HepG2 (cell line): ENCODE data around the gene IFNG. TPM values are rescaled to one million over a fixed set of nuclear protein-coding genes. Genes with fewer than 3 reads are reported as not detected.

ENCODE experiments used
- ATAC-seq: fragments of 200-7000 bp; cut with Tn5 transposase; 3 replicates; pipeline ENCODE4 v1.9.1; 2020; ENCODE audit warnings: mild to moderate bottlenecking, moderate library complexity
- BruUV-seq: library from RNA; stranded (reverse); fragments of 400-500 nt; replicated peaks from 2 replicates; lab custom pipeline; 2021; lab: Mats Ljungman, UMichigan
- CTCF ChIA-PET: fragments of 300-600 bp; formaldehyde crosslinking; extraction: SDS; loops from one replicate; lab custom pipeline; 2021; ENCODE audit warnings: low total read pairs, inconsistent platforms, low intra/inter-chr PET ratio; lab: Yijun Ruan, JAX
- POLR2A ChIA-PET: fragments of 350-600 bp; sonication (Branson Sonifier 250); formaldehyde crosslinking; loops from one replicate; lab custom pipeline; 2020; ENCODE audit warnings: antibody characterized with exemption, inconsistent platforms; lab: Yijun Ruan, JAX
- DNase-seq: peaks from one replicate; pipeline ENCODE4 v3.0.0-alpha.2; 2015; ENCODE audit warnings: low spot score
- FAIRE-seq: peaks from 3 replicates; lab custom pipeline; 2011; peaks lifted over from hg19 to GRCh38; lab: Jason Lieb, UNC
- H2AFZ ChIP-seq: one replicate; pipeline ENCODE4 v1.6.1; 2011; ENCODE audit warnings: low read length, inconsistent platforms
- H3K27ac ChIP-seq: fragments of 300-600 bp; 3 replicates; pipeline ENCODE4 v1.8.0; 2011; ENCODE audit warnings: mixed run types, mild to moderate bottlenecking, mixed read lengths, low read length, inconsistent platforms; ENCODE audit not compliant: insufficient read depth; ENCODE audit errors: extremely low read length
- H3K27me3 ChIP-seq, 2 experiments: fragments of 200-600 bp in 1 of 2; 2 replicates in 1 of 2; 3 replicates in 1 of 2; pipeline versions ENCODE4 v1.6.0 to v1.8.0; 2011; ENCODE audit warnings: low read length in 2 of 2, mild to moderate bottlenecking in 2 of 2, moderate library complexity in 2 of 2, inconsistent platforms in 1 of 2; ENCODE audit not compliant: insufficient read depth in 2 of 2, control insufficient read depth in 1 of 2
- H3K36me3 ChIP-seq, 2 experiments: fragments of 200-600 bp in 1 of 2; replicated peaks in 1 of 2; 2 replicates in 1 of 2; 3 replicates in 1 of 2; pipeline versions ENCODE4 v1.5.1 to v1.8.0; 2011; ENCODE audit warnings: low read length in 2 of 2, inconsistent platforms in 1 of 2; ENCODE audit not compliant: insufficient read depth in 2 of 2, control insufficient read depth in 1 of 2
- H3K4me1 ChIP-seq: 2 replicates; pipeline ENCODE4 v1.5.1; 2012; ENCODE audit warnings: low read length, inconsistent platforms; ENCODE audit not compliant: insufficient read depth
- H3K4me2 ChIP-seq: 2 replicates; pipeline ENCODE4 v1.6.0; 2011; ENCODE audit warnings: low read depth, low read length, inconsistent platforms
- H3K4me3 ChIP-seq, 3 experiments: fragments of 200-600 bp in 1 of 3; sonication (generic), shearing (Covaris generic) in 1 of 3; replicated peaks in 1 of 3; 2 replicates each; pipeline ENCODE4 v1.5.1; 2011 to 2016; ENCODE audit warnings: low read length in 3 of 3, inconsistent platforms in 2 of 3, low read depth in 2 of 3, mild to moderate bottlenecking in 2 of 3, control low read depth in 1 of 3, mixed read lengths in 1 of 3; ENCODE audit not compliant: insufficient read depth in 1 of 3
- H3K79me2 ChIP-seq: one replicate; pipeline ENCODE4 v1.6.1; 2011; ENCODE audit warnings: low read length, inconsistent platforms; ENCODE audit not compliant: insufficient read depth
- H3K9ac ChIP-seq: 2 replicates; pipeline ENCODE4 v1.6.0; 2011; ENCODE audit warnings: mild to moderate bottlenecking, low read depth, low read length, inconsistent platforms; ENCODE audit not compliant: insufficient read depth
- H3K9me3 ChIP-seq: 2 replicates; pipeline ENCODE4 v1.5.1; 2012; ENCODE audit warnings: mild to moderate bottlenecking, low read length
- H4K20me1 ChIP-seq: 2 replicates; pipeline ENCODE4 v1.6.0; 2011; ENCODE audit warnings: inconsistent platforms, mild to moderate bottlenecking, low read length, moderate library complexity; ENCODE audit not compliant: insufficient read depth
- HDAC6 ChIP-seq: fragments of 200-600 bp; sonication (generic); IDR thresholded peaks from 2 replicates; pipeline ENCODE4 v1.7.0; 2017; ENCODE audit warnings: mild to moderate bottlenecking, antibody characterized with exemption, low read length, low read depth
- MBNL3 ChIP-seq: fragments of 250-450 bp; sonication (Bioruptor Pico); conservative IDR thresholded peaks from 2 replicates; pipeline ENCODE4 v1.8.0; 2022; ENCODE audit warnings: mild to moderate bottlenecking, inconsistent platforms
- ZNF17 ChIP-seq: sonication (generic); formaldehyde crosslinking; IDR thresholded peaks from 2 replicates; pipeline ENCODE4 v1.5.0; 2020; ENCODE audit warnings: mild to moderate bottlenecking, missing genetic modification reagents
- WGBS: methylation state at CpG from one replicate; pipeline ENCODE4 v1.1.6; 2017; ENCODE audit warnings: low lambda C conversion rate; 5-methylcytosine and 5-hydroxymethylcytosine counted together
- in situ Hi-C: cut with HindIII; loops from 2 replicates; pipeline ENCODE4 v1.10.0; 2017; ENCODE audit warnings: low pct_unique_long_range_greater_than_20kb; ENCODE audit not compliant: extremely low pct_ligation_motif_present
- intact Hi-C: fragments of 100-400 bp; cut with micrococcal nuclease; formaldehyde crosslinking; loops from one replicate; pipeline ENCODE4 v1.10.0; 2022; ENCODE audit not compliant: unreplicated experiment
- polyA plus RNA-seq, 8 experiments: library from polyadenylated mRNA; depleted of rRNA in 3 of 8; stranded (reverse) in 7 of 8; unstranded in 1 of 8; fragments of >200 nt; fragmentation: Illumina TruSeq in 4 of 8; extraction: Trizol in 4 of 8; gene quantifications; 2 replicates each; pipeline versions ENCODE4 v1.2.1 to v1.2.3, GENCODE V29; 2011 to 2016; ENCODE audit warnings: low read depth in 4 of 8, missing spikeins in 1 of 8, mixed read lengths in 1 of 8; ENCODE audit not compliant: insufficient read depth in 1 of 8
- total RNA-seq, 5 experiments: library from RNA; depleted of rRNA; stranded (reverse); fragments of >200 nt; fragmentation: Illumina TruSeq; extraction: Trizol; gene quantifications; 2 replicates each; pipeline ENCODE4 v1.2.3, GENCODE V29; 2016; ENCODE audit warnings: low read depth in 1 of 5
- TF ChIP-seq, protein P1 (sequence below): sonication (generic); formaldehyde crosslinking; IDR thresholded peaks from 2 replicates; pipeline ENCODE4 v1.5.1; 2020; ENCODE audit warnings: missing genetic modification reagents, mild to moderate bottlenecking, borderline replicate concordance
- TF ChIP-seq, protein P2 (sequence below): sonication (generic); formaldehyde crosslinking; IDR thresholded peaks from 2 replicates; pipeline ENCODE4 v1.5.0; 2020; ENCODE audit warnings: mild to moderate bottlenecking, missing genetic modification reagents, borderline replicate concordance
- TF ChIP-seq, protein P3 (sequence below): IDR thresholded peaks from 2 replicates; pipeline ENCODE4 v1.6.1; 2012; ENCODE audit warnings: low read length, improper control_type of control experiment

The IFNG gene
- total and polyA plus RNA-seq, 2 of the 13 experiments (the other 11 are each of a cell fraction or from before 2014, with no cell fraction given), result not detected

DNA sequence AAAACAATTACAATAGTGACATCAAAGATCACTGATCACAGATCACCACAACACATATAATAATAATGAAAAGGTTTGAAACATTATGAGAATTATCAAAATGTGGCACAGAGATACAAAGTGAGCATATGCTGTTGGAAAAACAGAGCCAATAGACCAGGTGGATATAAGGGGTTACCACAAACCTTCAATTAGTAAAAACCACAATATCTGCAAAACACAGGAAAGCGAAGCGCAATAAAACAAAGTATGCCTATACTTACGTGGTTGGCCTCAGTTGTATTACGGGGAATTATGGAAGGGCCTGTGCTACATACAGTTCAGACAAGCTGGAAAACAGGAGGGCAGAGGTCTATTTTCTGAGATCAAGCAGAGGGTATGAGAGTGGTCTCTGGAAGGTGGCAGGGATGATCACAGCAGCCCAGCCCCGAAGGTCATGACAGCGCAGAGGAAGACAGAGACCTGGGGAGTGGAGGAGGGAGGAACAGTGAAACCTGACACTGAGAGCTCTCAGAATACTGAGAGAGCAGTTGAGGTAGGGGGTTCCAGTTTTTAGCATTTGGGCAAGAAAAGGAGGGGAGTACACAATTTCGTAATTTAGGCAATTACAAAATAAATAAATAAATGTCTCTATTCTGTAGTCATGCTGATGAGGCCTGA, 41.3 kb downstream of the IFNG start (continued):
- TF ChIP-seq ZNF17 (CRISPR knock-in tag), result no peak

DNA sequence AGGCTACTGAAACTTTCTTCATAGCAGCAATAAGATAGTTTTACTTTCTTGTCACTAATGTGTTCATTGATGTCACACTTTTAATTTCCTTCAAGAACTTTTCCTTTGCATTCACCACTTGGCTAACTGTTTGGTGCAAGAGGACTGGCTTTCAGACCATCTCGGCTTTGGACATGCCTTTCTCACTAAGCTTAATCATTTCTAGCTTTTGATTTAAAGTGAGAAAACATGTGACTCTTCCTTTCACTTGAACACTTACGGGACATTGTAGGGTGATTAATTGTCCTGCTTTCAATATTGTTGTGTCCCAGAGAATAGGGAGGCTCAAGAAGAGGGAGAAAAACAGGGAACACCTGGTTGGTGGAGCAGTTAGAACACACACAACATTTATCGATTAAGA, 41.9 kb downstream of the IFNG start:
- BruUV-seq, result no TSS peak
- ATAC-seq (no peak), FAIRE-seq (no peak), DNase-seq (no peak)
- H3K4me1 ChIP-seq, result no peaks in the 10 kb centered on the region
- in situ Hi-C loops (no loop called here), intact Hi-C loops (no loop called here)
- no peaks in the 10 kb centered on the region for H3K9me3 ChIP-seq
- H3K27me3 ChIP-seq, result no peaks in the 10 kb centered on the region; a peak in 1 of 5 replicates
- H4K20me1 ChIP-seq, result no peaks in the 10 kb centered on the region
- no peak overlapping the region for H3K9ac ChIP-seq
- WGBS, result 31% methylated on average over 3 of the region's 3 CpGs
- H2AFZ ChIP-seq, result no peak overlapping the region
- H3K4me3 ChIP-seq, result no peak overlapping the region
- no peaks in the 10 kb centered on the region for H3K79me2 ChIP-seq
- H3K36me3 ChIP-seq, result no peaks in the 10 kb centered on the region
- ChIA-PET CTCF (no interaction called here), POLR2A (no interaction called here)
- H3K4me2 ChIP-seq, result no peak overlapping the region
- no peak overlapping the region for H3K27ac ChIP-seq
- TF ChIP-seq, protein P1, sequence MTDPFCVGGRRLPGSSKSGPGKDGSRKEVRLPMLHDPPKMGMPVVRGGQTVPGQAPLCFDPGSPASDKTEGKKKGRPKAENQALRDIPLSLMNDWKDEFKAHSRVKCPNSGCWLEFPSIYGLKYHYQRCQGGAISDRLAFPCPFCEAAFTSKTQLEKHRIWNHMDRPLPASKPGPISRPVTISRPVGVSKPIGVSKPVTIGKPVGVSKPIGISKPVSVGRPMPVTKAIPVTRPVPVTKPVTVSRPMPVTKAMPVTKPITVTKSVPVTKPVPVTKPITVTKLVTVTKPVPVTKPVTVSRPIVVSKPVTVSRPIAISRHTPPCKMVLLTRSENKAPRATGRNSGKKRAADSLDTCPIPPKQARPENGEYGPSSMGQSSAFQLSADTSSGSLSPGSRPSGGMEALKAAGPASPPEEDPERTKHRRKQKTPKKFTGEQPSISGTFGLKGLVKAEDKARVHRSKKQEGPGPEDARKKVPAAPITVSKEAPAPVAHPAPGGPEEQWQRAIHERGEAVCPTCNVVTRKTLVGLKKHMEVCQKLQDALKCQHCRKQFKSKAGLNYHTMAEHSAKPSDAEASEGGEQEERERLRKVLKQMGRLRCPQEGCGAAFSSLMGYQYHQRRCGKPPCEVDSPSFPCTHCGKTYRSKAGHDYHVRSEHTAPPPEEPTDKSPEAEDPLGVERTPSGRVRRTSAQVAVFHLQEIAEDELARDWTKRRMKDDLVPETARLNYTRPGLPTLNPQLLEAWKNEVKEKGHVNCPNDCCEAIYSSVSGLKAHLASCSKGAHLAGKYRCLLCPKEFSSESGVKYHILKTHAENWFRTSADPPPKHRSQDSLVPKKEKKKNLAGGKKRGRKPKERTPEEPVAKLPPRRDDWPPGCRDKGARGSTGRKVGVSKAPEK (CRISPR knock-in tag), result no peak
- no peak for TF ChIP-seq HDAC6
- TF ChIP-seq, protein P2, sequence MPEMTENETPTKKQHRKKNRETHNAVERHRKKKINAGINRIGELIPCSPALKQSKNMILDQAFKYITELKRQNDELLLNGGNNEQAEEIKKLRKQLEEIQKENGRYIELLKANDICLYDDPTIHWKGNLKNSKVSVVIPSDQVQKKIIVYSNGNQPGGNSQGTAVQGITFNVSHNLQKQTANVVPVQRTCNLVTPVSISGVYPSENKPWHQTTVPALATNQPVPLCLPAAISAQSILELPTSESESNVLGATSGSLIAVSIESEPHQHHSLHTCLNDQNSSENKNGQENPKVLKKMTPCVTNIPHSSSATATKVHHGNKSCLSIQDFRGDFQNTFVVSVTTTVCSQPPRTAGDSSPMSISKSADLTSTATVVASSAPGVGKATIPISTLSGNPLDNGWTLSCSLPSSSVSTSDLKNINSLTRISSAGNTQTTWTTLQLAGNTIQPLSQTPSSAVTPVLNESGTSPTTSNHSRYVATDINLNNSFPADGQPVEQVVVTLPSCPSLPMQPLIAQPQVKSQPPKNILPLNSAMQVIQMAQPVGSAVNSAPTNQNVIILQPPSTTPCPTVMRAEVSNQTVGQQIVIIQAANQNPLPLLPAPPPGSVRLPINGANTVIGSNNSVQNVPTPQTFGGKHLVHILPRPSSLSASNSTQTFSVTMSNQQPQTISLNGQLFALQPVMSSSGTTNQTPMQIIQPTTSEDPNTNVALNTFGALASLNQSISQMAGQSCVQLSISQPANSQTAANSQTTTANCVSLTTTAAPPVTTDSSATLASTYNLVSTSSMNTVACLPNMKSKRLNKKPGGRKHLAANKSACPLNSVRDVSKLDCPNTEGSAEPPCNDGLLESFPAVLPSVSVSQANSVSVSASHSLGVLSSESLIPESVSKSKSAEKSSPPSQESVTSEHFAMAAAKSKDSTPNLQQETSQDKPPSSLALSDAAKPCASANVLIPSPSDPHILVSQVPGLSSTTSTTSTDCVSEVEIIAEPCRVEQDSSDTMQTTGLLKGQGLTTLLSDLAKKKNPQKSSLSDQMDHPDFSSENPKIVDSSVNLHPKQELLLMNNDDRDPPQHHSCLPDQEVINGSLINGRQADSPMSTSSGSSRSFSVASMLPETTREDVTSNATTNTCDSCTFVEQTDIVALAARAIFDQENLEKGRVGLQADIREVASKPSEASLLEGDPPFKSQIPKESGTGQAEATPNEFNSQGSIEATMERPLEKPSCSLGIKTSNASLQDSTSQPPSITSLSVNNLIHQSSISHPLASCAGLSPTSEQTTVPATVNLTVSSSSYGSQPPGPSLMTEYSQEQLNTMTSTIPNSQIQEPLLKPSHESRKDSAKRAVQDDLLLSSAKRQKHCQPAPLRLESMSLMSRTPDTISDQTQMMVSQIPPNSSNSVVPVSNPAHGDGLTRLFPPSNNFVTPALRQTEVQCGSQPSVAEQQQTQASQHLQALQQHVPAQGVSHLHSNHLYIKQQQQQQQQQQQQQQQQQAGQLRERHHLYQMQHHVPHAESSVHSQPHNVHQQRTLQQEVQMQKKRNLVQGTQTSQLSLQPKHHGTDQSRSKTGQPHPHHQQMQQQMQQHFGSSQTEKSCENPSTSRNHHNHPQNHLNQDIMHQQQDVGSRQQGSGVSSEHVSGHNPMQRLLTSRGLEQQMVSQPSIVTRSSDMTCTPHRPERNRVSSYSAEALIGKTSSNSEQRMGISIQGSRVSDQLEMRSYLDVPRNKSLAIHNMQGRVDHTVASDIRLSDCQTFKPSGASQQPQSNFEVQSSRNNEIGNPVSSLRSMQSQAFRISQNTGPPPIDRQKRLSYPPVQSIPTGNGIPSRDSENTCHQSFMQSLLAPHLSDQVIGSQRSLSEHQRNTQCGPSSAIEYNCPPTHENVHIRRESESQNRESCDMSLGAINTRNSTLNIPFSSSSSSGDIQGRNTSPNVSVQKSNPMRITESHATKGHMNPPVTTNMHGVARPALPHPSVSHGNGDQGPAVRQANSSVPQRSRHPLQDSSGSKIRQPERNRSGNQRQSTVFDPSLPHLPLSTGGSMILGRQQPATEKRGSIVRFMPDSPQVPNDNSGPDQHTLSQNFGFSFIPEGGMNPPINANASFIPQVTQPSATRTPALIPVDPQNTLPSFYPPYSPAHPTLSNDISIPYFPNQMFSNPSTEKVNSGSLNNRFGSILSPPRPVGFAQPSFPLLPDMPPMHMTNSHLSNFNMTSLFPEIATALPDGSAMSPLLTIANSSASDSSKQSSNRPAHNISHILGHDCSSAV, result no peak
- TF ChIP-seq, protein P3, sequence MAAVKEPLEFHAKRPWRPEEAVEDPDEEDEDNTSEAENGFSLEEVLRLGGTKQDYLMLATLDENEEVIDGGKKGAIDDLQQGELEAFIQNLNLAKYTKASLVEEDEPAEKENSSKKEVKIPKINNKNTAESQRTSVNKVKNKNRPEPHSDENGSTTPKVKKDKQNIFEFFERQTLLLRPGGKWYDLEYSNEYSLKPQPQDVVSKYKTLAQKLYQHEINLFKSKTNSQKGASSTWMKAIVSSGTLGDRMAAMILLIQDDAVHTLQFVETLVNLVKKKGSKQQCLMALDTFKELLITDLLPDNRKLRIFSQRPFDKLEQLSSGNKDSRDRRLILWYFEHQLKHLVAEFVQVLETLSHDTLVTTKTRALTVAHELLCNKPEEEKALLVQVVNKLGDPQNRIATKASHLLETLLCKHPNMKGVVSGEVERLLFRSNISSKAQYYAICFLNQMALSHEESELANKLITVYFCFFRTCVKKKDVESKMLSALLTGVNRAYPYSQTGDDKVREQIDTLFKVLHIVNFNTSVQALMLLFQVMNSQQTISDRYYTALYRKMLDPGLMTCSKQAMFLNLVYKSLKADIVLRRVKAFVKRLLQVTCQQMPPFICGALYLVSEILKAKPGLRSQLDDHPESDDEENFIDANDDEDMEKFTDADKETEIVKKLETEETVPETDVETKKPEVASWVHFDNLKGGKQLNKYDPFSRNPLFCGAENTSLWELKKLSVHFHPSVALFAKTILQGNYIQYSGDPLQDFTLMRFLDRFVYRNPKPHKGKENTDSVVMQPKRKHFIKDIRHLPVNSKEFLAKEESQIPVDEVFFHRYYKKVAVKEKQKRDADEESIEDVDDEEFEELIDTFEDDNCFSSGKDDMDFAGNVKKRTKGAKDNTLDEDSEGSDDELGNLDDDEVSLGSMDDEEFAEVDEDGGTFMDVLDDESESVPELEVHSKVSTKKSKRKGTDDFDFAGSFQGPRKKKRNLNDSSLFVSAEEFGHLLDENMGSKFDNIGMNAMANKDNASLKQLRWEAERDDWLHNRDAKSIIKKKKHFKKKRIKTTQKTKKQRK, result no peak
- no peak for TF ChIP-seq MBNL3
